ENCODE measurements around the gene RNF10. TPM values are rescaled to one million over a fixed set of nuclear protein-coding genes. Genes with fewer than 3 reads are reported as not detected.

RNF10 gene
- total RNA-seq, 1 experiment from 2014 or later: 153 TPM

GRCh38 chr12:120584343-120585149 is 50.4 kb downstream of the RNF10 start:
- H3K27me3 Mint-ChIP-seq (ENCODE audit: low read depth): peaks cover 26% of the 10 kb centered on the region
- peak overlapping the region; percentile 57 for H3K4me2 ChIP-seq (ENCODE audit: insufficient read depth, insufficient read length, low read length)
- no CpG with 5 or more reads among the region's 65 CpGs for WGBS (ENCODE audit: extremely low coverage, insufficient read length, low lambda C conversion rate)

More at GRCh38 chr12:120584343-120585149, 50.4 kb downstream of the RNF10 start:
- Histone ChIP-seq H3K79me1 (ENCODE audit: insufficient read depth, low read depth, low read length, poor library complexity, severe bottlenecking) (no peaks in the 10 kb centered on the region), H2AK5ac (ENCODE audit: insufficient read length, low read length) (no peak overlapping the region), H2BK12ac (ENCODE audit: insufficient read length, low read depth, low read length) (no peak overlapping the region), H3T11ph (ENCODE audit: low read length) (no peak overlapping the region), H2BK120ac (ENCODE audit: low read depth, low read length, poor library complexity, severe bottlenecking) (peak overlapping the region; percentile 14), H4K5ac (ENCODE audit: insufficient read length, low read depth, low read length) (no peak overlapping the region), H3K9ac (ENCODE audit: extremely low read depth, insufficient read length, low read length) (no peak overlapping the region), H2BK15ac (ENCODE audit: low read depth, low read length) (no peak overlapping the region), H3K9me3 (ENCODE audit: control insufficient read depth, low read depth, low read length) (no peaks in the 10 kb centered on the region), H4K20me1 (ENCODE audit: control insufficient read depth, insufficient read depth, insufficient read length) (no peaks in the 10 kb centered on the region), H3K23ac (ENCODE audit: insufficient read length, low read depth, low read length) (no peak overlapping the region), H3K4me1 (ENCODE audit: insufficient read depth, low read length) (no peaks in the 10 kb centered on the region), H3K14ac (ENCODE audit: insufficient read depth, low read length) (peak overlapping the region; percentile 74), H4K91ac (ENCODE audit: insufficient read length, low read depth, low read length) (no peak overlapping the region), H2BK5ac (ENCODE audit: insufficient read length, low read length) (no peak overlapping the region), H3K18ac (ENCODE audit: insufficient read length, low read depth, low read length) (peak overlapping the region; percentile 33), H3K79me2 (ENCODE audit: insufficient read depth, low read length) (no peaks in the 10 kb centered on the region), H3K27me3 (ENCODE audit: insufficient read depth, low read length) (no peaks in the 10 kb centered on the region; the same call in 1 of the 2 replicates), H2AFZ (ENCODE audit: low read length) (no peak overlapping the region), H3K23me2 (ENCODE audit: insufficient read length, low read depth, low read length, poor library complexity, severe bottlenecking) (peaks cover 3% of the 10 kb centered on the region), H2BK20ac (ENCODE audit: low read depth, low read length, poor library complexity, severe bottlenecking) (no peak overlapping the region), H3K56ac (ENCODE audit: insufficient read length, low read depth, low read length) (no peak overlapping the region), H4K8ac (replicated peaks; ENCODE audit: insufficient read length, low read depth, low read length) (no peak overlapping the region), H3K27ac (ENCODE audit: insufficient read length, low read depth, low read length) (no peak overlapping the region), H3K4ac (ENCODE audit: low read depth, low read length) (no peak overlapping the region)
- peaks cover 20 to 22% of the 10 kb centered on the region in 2 experiments for H3K4me1 Mint-ChIP-seq
- no peaks in the 10 kb centered on the region for H3K9me3 Mint-ChIP-seq
- peaks cover under 1 to 8% (median 3%) of the 10 kb centered on the region in 3 experiments; a peak in 6 of 7 replicates for H3K36me3 Mint-ChIP-seq (ENCODE audit: insufficient read depth in 1 of 3, low read depth in 3 of 3)
- peak overlapping the region in 1 of 3 experiments; percentile 76; a peak in 1 of 7 replicates for H3K27ac Mint-ChIP-seq
- TF ChIP-seq, protein P1, sequence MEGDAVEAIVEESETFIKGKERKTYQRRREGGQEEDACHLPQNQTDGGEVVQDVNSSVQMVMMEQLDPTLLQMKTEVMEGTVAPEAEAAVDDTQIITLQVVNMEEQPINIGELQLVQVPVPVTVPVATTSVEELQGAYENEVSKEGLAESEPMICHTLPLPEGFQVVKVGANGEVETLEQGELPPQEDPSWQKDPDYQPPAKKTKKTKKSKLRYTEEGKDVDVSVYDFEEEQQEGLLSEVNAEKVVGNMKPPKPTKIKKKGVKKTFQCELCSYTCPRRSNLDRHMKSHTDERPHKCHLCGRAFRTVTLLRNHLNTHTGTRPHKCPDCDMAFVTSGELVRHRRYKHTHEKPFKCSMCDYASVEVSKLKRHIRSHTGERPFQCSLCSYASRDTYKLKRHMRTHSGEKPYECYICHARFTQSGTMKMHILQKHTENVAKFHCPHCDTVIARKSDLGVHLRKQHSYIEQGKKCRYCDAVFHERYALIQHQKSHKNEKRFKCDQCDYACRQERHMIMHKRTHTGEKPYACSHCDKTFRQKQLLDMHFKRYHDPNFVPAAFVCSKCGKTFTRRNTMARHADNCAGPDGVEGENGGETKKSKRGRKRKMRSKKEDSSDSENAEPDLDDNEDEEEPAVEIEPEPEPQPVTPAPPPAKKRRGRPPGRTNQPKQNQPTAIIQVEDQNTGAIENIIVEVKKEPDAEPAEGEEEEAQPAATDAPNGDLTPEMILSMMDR (conservative IDR thresholded peaks at IDR 0.05): 0 out of 3 replicates have a peak, but pooled peaks have one; percentile 13
- DNase-seq: peak; percentile 68
- H3K4me3 Mint-ChIP-seq: peak overlapping the region; percentile 63 to 79

Data from H9 (cell line).